ENCODE measurements around the gene PPFIBP2. TPM values are rescaled to one million over a fixed set of nuclear protein-coding genes. Genes with fewer than 3 reads are reported as not detected.

PPFIBP2 gene
- total RNA-seq, 1 experiment from 2014 or later, result 5.7 TPM

- no peaks in the 10 kb centered on the region for H3K36me3 ChIP-seq (ENCODE audit: control insufficient read depth in 1 of 2, insufficient read depth in 2 of 2, low read length in 2 of 2)
- intact Hi-C loops (cut with micrococcal nuclease), result no loop called here
- H4K20me1 ChIP-seq (ENCODE audit: insufficient read depth), result no peaks in the 10 kb centered on the region
- H2AFZ ChIP-seq (ENCODE audit: low read depth, low read length, poor library complexity, severe bottlenecking), result no peak overlapping the region
- no peak overlapping the region for H3K4me2 ChIP-seq (ENCODE audit: low read length)
- no peaks in the 10 kb centered on the region for H3K9me2 ChIP-seq (ENCODE audit: insufficient read depth)
- BruUV-seq (replicated peaks), result no TSS peak
- H3K27ac ChIP-seq (ENCODE audit: low read depth, low read length), result no peak overlapping the region
- POLR2A ChIA-PET, result no interaction called here
- no peaks in the 10 kb centered on the region for H3K27me3 ChIP-seq (ENCODE audit: insufficient read depth, low read length)
- RAD21 ChIA-PET (ENCODE audit: low non-redundant PET in 1 of 2, low total read pairs in 2 of 2, uncharacterized antibody in 2 of 2, unreplicated experiment in 2 of 2), result no interaction called here
- CTCF ChIA-PET, result no interaction called here
- TF ChIP-seq SIN3A (IDR thresholded peaks at IDR 0.05; ENCODE audit: low read depth), result no peak
- TF ChIP-seq ZBTB33 (IDR thresholded peaks at IDR 0.05; ENCODE audit: extremely low read depth, insufficient replicate concordance, low read length), result no peak
- TF ChIP-seq ATF3 (IDR thresholded peaks at IDR 0.05), result no peak
- TF ChIP-seq ZNF274 (IDR thresholded peaks at IDR 0.05; ENCODE audit: low read depth, low read length), result no peak
- no peak for TF ChIP-seq ELF1 (IDR thresholded peaks at IDR 0.05; ENCODE audit: borderline replicate concordance, low read depth)
- no peak for TF ChIP-seq CEBPB (IDR thresholded peaks at IDR 0.05; ENCODE audit: low read depth)
- TF ChIP-seq POLR2AphosphoS5 (IDR thresholded peaks at IDR 0.05; ENCODE audit: low read depth, low read length), result no peak
- no peak for TF ChIP-seq RAD21 (IDR thresholded peaks at IDR 0.05; ENCODE audit: low read depth)
- TF ChIP-seq EZH2phosphoT487 (IDR thresholded peaks at IDR 0.05; ENCODE audit: borderline replicate concordance), result no peak
- no peak for TF ChIP-seq ZFX (IDR thresholded peaks at IDR 0.05)
- no peak for TF ChIP-seq CBX3 (IDR thresholded peaks at IDR 0.05; ENCODE audit: low read depth)
- no peak for TF ChIP-seq EZH2 (IDR thresholded peaks at IDR 0.05)
- no peak for TF ChIP-seq SRF (IDR thresholded peaks at IDR 0.05; ENCODE audit: low read depth)
- no peak for TF ChIP-seq JUND (IDR thresholded peaks at IDR 0.05)
- no peak for TF ChIP-seq POLR2A (IDR thresholded peaks at IDR 0.05; ENCODE audit: borderline replicate concordance, extremely low read depth, insufficient read depth, insufficient read length)
- TF ChIP-seq MAX (IDR thresholded peaks at IDR 0.05), result no peak
- no peaks in the 10 kb centered on the region for H3K9me3 ChIP-seq (ENCODE audit: control insufficient read depth in 1 of 2, insufficient read depth in 1 of 2, low read depth in 1 of 2, low read length in 2 of 2)
- H3K4me3 ChIP-seq (replicated peaks in 1 of 2; ENCODE audit: low read depth in 1 of 2, low read length in 2 of 2), result no peak overlapping the region
- peaks cover 13 to 20% of the 10 kb centered on the region in 2 experiments; a peak in 3 of 4 replicates for H3K4me1 ChIP-seq (ENCODE audit: control insufficient read depth in 1 of 2, insufficient read depth in 2 of 2, low read length in 2 of 2)
- H3K9ac ChIP-seq (ENCODE audit: low read length), result no peak overlapping the region
- no peak for DNase-seq (ENCODE audit: low read depth, low spot score)
- ATAC-seq, result no peak
- H3K79me2 ChIP-seq (ENCODE audit: insufficient read depth, low read length), result no peaks in the 10 kb centered on the region
Observed at GRCh38 chr11:7609521-7609920, 95.7 kb downstream of the PPFIBP2 start.

Data from HCT116 (cell line).